ENCODE results near the gene ADORA1.

Gene ADORA1

GRCh38 chr1:203162403-203162802, 34.9 kb downstream of the ADORA1 start:
- no peak for DNase-seq

DNA sequence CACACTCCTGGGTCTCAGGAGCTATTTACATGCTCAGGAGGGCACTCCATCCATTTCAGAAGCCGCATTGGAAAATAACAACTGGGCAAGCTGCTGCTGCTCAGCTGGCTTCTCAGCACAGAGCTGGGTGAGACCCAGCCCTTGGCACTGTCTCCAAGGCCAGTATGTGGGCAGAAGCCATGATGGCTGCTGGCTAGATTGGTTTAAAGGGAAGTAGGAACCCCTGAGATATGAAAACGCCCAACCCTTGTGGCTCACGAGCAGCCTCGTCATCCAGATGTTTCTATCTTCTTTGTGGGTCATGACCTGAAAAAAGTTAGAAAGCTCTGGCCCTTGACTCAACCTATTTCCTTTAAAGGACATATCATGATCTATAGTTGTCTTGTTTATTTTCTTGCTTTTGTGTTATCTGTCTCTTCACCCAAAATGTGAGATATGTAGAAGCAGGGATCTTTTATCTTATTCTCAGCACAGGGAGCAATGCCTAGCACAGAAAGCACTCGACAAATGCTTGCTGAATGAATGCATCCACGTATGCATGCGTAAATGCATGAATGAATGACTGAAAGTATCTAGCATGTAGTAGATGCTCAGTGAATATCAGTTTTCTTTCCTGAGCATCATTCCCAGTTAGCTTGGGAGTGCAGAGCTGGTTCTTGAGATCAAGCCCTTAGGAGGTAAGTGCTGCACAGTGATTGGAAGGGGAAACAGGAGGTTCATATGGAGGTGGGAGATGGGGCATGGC, 36.5 kb downstream of the ADORA1 start:
- no peak for DNase-seq

- no peak for DNase-seq
Measured at GRCh38 chr1:203165101-203165799, 37.7 kb downstream of the ADORA1 start.

GRCh38 chr1:203165800-203166161, 38.3 kb downstream of the ADORA1 start:
- no peak for DNase-seq

DNA sequence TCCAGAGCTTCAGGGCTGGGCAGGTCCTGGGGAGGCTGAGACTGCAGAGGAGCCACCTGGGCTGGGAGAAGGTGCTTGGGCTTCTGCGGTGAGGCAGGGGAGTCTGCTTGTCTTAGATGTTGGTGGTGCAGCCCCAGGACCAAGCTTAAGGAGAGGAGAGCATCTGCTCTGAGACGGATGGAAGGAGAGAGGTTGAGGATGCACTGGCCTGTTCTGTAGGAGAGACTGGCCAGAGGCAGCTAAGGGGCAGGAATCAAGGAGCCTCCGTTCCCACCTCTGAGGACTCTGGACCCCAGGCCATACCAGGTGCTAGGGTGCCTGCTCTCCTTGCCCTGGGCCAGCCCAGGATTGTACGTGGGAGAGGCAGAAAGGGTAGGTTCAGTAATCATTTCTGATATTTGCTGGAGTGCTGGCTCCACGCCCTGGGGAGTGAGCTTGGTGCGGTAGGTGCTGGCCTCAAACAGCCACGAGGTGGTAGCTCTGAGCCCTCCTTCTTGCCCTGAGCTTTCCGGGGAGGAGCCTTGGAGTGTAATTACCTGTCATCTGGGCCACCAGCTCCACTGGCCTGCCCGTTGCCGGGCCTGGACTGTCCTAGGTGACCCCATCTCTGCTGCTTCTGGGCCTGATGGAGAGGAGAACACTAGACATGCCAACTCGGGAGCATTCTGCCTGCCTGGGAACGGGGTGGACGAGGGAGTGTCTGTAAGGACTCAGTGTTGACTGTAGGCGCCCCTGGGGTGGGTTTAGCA, 38.8 kb downstream of the ADORA1 start:
- no peak for DNase-seq

DNA sequence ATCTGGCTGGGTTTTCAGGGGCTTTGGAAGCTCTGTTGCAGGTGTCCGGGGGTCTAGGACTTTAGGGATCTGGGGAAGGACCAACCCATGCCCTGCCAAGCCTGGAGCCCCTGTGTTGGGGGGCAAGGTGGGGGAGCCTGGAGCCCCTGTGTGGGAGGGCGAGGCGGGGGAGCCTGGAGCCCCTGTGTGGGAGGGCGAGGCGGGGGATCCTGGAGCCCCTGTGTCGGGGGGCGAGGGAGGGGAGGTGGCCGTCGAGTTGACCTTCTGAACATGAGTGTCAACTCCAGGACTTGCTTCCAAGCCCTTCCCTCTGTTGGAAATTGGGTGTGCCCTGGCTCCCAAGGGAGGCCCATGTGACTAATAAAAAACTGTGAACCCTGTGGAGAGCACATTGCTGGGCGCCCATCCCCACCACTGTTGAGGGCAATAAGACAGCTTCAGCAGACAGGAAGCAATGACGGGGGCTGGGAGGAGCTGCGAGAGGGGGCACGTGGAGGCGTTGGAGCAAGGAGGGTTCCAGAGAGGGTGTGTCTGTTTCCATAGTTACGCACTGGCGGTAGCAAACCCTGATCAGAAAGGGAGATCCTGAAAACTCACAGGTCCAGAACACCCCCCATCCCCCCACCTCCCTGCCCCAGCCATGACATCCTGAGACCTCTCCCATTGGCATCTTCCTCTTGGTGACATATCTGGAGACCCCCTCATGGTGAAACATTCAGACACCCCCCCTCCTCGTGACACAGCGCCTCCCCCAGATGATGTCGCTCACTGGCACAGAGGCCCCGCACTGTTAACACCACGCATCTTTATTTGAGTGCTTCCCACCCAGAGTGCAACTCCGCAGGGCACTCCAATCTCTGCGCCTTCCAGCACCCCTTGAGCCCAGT, 39.7 kb downstream of the ADORA1 start:
- no peak for DNase-seq

DNA sequence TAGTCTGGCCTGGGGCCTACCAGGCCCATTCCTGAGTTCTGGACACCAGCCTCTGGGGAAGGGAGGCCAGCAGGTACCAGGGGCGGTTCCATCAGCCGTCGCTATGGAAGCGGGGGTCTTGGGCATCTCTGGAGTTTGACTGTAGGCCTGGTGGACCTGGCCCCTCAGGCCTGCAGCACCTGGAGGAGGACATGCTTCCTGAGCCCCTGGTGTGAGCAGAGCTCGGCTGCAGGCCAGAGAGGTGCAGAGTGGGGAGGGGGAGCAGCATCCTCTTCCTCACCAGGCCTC, 40.3 kb downstream of the ADORA1 start:
- DNase-seq: no peak

GRCh38 chr1:203168256-203168786, 40.8 kb downstream of the ADORA1 start:
- no peak for DNase-seq

DNA sequence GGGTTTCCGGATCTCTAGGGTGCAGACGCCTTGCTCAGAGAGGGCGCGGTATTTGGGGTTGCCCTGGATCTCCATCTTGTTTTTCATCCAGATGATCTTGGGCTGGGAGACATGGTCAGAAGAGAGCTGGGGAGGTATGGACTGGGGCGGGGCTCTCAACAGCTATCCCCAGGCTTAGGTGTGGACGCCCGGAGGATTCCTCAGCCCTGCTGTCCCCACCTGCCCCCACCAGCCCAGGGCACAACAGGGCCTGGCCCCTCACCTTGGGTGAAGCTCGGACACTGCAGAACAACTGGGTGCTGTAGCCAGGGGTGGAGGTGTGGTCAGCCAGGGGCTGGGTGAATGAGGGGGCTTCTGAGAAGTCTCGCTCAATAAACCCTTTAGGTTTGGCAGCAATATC, 41.5 kb downstream of the ADORA1 start:
- no peak for DNase-seq

DNA sequence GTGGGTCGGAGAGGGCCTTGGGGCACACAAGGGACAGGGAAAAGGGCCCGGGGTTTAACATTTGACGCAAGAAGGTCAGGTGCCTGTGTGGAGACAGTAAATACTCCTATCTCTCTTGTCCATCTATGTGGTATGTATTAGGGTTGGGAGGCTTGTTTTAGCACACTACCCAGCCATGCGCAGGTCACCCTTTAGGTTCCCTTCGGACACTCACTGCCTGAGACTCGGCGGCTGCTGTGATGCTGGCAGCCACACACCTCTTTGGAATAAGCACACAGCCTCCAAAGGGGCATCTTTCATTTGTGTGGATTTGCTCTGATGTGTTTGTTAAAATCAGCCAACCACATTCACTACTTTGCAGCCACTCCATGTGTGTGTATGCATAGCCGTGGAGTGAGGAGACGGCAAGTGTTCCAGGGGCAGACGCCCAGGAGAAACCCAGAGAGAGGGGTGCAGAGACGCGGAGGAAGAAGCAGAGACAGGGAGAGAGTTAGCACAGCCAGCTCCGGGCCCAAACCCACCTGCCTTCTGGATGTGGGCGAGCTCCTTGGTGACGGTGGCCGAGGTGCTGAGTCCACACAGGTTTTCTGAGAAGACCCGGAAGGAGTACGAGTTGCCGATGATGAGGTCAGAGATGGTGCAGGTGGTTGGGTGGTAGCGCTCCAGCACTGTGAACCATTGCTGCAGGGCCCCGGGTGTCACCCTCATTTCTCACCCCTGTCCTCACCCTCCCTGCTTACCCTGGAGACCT, 42.4 kb downstream of the ADORA1 start:
- DNase-seq: no peak

DNA sequence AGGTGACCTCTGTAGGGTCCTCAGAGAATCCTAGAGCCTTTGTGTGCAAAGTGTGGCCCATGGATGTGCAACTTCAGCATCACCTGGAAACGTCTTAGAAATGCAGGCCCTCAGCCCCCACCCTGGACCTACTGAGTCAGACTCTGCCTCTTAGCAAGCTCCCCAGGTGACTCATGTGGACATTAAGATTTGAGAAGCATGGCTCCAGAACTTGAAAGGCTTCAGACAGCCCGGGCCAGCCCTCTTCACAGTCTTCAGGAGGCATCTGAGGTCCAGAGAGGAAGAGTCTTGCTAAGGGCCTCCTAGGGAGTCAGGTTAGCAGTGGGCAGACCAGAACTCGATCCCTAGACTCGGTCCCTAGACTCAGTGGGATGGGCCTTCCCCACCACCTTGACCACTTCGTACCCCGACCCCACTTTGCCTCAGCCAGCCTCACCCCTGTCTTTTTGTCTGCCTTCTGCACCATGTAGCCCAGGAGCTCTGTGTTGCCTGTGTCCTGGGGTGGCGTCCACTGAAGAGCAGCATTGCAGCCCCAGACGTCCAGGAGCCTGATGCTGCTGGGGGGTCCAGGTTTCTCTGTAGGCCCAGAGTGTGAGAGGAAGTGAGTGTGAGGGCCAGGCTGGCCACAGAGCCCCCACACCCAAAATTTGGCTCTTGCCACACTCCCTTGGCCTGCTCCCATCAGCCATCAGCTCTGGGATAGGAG, 43.3 kb downstream of the ADORA1 start:
- no peak for DNase-seq

DNA sequence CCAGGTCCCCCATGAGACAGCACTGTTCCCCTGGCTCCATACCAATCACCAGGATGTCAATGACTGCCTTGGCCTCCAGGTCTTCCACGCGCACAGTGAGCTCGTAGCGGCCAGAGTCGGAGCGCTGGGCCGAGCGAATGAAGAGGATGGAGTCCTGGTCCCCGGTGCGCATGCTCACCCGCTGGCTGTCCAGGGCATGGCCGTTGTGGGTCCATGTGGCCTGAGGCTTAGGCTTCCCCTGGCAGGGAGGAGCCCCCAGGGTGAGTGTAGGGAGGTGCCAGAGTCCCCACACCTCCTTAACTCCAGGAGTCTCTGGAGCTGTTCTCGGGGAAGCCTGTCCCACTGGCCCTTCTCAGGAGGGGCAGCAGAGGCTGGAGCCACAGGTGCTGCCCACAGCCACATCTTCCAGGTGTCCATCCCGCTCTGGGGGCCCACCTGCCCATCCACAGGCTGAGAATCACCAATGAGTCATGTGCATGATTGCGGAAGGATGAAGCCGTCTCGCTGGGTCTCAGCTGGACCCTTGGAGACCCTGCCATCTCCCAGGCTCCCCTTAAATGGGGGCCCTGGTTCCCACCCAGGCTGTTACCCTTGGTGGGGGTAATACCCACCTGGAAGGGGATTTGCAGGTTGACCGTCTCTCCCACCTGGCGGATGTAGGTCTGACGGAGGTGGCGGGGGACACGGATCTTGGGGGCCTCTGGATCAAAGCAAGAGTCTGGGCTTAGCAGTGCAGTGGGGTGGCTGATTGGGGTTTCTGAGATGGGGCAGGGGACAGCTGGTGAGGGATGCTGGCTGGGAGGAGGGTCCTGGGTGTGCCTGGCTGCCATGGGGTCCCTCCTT, 44.0 kb downstream of the ADORA1 start:
- DNase-seq: no peak

DNA sequence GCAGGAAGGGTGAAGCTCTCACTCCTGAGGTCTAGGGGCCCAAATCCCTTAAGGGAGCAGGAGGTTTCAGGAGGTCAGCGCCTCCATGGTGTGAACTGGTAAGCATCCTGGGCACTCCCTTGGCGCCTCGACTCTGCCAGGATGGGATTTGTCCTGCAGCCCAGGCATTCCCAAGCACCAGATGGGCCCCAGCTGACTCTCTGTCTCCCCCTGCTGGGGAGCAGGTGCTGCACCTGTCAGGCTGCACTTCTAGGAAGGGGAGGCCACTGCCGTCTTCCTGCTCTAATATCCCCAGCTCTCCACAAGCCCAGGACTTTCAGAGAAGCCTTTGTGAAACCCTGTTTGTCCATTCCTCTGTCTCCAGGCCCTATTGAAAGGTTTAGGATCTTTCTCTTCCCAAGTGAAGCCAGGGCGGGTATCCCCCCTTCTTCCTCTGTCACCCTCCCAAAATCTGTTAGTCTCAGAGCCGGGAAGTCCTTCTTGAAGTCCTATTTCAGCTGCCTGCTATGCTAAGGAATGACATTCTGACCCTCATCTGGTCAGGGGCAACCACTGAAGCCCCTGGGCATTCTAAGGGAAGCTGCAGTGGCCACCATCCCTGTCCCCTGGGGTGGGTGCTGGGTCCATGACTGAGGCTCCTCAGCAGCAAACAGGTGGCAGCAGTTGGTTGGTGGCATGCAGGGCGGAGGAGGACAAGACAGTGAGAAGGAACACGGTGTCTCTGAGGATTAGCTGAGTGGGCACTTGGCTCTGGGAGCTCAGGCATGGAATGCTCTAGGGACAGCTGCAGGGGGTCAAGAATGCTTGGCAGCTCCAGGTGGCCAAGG, 44.9 kb downstream of the ADORA1 start:
- peak in 1 of 4 experiments; percentile 19 for DNase-seq

- no peak for DNase-seq
Measured at GRCh38 chr1:203173011-203173555, 45.6 kb downstream of the ADORA1 start.

DNA sequence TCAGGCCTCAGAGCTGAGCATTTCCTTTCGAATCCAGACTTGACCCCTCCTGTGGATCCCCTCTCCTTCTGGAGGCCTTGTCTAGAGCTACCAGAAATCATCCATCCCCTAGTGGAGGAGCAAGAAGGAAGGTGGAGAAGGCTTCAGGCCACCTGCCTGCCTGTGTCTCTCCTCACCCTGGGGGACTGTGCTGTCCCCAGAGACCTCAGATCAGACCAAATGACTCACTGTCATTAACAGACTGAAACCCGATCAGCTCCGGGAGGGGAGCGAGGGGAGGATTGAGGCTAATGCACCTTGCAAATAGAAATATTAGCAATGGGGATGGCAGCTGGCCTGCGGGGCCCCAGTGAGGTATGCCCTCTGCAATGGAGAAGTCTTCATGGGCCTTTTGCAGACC, 46.0 kb downstream of the ADORA1 start:
- DNase-seq: no peak

DNA sequence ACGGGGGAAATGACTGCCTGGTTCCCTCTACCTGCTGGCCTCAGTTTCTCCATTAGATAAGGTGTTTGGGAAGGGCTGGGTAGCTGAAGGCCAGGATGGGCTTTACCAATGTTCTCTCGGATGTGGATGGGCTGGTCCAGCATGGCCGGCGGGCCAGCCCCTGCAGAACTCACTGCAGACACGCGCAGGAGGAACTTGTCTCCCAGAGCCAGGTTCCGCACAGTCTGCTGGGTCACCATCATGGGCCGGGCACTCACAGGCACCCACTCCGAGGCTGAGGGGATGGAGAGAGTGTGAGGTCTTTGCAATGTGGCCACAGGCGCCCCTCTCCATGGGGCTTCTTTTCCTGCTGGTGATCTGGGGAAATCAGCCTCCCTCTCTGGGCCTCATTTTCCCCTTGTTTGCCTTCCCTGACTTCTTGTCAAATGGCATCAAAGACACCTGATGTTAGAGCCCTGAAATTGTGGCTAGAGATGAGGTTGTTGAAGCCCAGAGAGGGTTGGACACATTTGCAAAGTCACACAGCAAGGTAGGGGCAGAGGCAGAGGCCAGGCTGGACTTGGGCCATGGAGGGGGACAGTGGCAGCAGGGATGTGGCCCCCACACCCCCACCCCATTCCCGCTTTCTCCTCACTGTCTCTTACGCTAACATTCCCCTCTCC, 46.9 kb downstream of the ADORA1 start:
- no peak for DNase-seq

DNA sequence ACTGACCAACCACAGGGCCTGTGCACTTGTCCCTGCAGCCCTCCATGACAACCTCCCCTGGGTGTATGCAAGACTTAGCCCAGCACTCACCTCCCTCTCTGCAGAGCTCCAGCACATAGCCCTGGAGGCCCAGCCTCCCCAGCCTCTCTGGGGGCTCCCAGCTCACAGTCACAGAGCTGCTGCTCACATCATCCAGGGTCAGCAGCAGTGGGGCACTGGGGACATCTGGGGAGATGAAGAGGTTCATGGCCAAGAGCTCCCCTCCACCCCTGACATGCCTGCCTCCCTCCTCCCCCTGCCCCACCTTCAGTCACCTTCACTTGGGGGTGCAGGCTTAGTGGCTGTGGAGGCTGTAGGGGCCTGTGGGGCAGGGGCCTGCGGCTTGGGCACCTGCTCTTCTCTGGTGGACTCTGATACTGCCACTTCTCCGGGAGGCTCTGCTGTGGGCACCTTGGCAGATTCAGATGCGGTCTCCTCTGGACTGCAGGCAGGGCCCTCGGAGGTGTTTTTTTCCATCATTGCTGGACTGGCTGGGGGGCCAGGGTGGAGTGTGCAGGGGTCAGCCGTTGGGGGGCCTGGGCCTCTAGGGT, 47.8 kb downstream of the ADORA1 start, which contains the start of gene MYBPH:
Gene MYBPH, minus strand, starts transcription at position 590 of the 590 bp plus-strand sequence. Its CDS starts 71 bp downstream, at position 519.
- no peak for DNase-seq

DNA sequence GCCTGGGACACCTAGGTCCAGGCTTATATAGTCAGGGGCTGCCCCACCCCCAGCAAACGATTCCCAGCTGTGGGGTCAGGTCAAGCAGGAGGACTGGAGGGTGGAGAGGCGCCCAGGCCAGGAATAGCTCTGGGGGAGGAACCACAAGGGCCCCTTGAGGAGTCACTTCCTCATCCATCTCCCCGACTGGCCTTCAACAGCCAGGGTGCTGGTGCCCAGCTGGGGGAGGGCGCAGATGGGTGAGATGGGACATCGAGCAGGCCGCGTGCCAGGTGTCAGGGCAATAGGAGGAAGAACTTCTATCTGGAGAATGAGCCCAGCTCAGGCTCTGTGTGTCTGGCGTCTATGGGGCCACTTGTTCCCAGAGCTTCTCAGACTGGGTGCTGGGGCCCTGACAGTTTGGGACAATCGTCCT, 48.3 kb downstream of the ADORA1 start:
- DNase-seq: no peak

Data from activated naive CD4-positive, alpha-beta T cell (primary cell).